Caco-2 (cell line): ENCODE data around the gene RANBP17. TPM values are rescaled to one million over a fixed set of nuclear protein-coding genes. Genes with fewer than 3 reads are reported as not detected.

Experiments
- BruUV-seq: library from RNA; stranded (reverse); fragments of 400-500 nt; replicated peaks from 2 replicates; lab custom pipeline; 2021; lab: Mats Ljungman, UMichigan
- CTCF ChIA-PET: fragments of 300-600 bp; sonication (Branson Sonifier 250); formaldehyde crosslinking; loops from one replicate; lab custom pipeline; 2022; ENCODE audit warnings: antibody characterized with exemption; lab: Charles Lee
- POLR2A ChIA-PET: fragments of 300-600 bp; sonication (Branson Sonifier 250); formaldehyde crosslinking; loops from one replicate; lab custom pipeline; 2022; ENCODE audit warnings: antibody characterized with exemption; lab: Charles Lee
- DNase-seq, 2 experiments: peaks; one replicate each; pipeline versions ENCODE4 v3.0.0 to v3.0.0-alpha.2; 2020 to 2022
- H3K27me3 ChIP-seq: replicated peaks from 2 replicates; pipeline ENCODE4 v1.6.0; 2011; ENCODE audit warnings: low read length; ENCODE audit not compliant: control insufficient read depth, insufficient read depth
- H3K36me3 ChIP-seq: 2 replicates; pipeline ENCODE4 v1.5.1; 2011; ENCODE audit warnings: low read length; ENCODE audit not compliant: control insufficient read depth, insufficient read depth
- H3K4me1 ChIP-seq: fragments of 250-450 bp; sonication (Bioruptor Pico); 2 replicates; pipeline ENCODE4 v1.5.1; 2020; ENCODE audit warnings: mild to moderate bottlenecking
- H3K4me3 ChIP-seq: 2 replicates; pipeline ENCODE4 v1.5.1; 2011; ENCODE audit warnings: low read depth, mild to moderate bottlenecking, control low read depth, low read length
- H3K9me3 ChIP-seq: fragments of 250-450 bp; sonication (Bioruptor Pico); 2 replicates; pipeline ENCODE4 v1.5.1; 2020; ENCODE audit warnings: mild to moderate bottlenecking, moderate library complexity
- H3K27ac Mint-ChIP-seq: one replicate; pipeline ENCODE4 v1.8.0; 2022; ENCODE audit warnings: mixed read lengths; ENCODE audit not compliant: unreplicated experiment
- H3K27me3 Mint-ChIP-seq: one replicate; pipeline ENCODE4 v1.8.0; 2022; ENCODE audit warnings: mixed read lengths; ENCODE audit not compliant: insufficient read depth, unreplicated experiment
- H3K36me3 Mint-ChIP-seq: one replicate; pipeline ENCODE4 v1.8.0; 2022; ENCODE audit warnings: mild to moderate bottlenecking, mixed read lengths; ENCODE audit not compliant: insufficient read depth, unreplicated experiment
- H3K4me1 Mint-ChIP-seq: one replicate; pipeline ENCODE4 v1.8.0; 2022; ENCODE audit warnings: low read depth, mixed read lengths; ENCODE audit not compliant: unreplicated experiment
- H3K4me3 Mint-ChIP-seq: one replicate; pipeline ENCODE4 v1.8.0; 2022; ENCODE audit warnings: mild to moderate bottlenecking, moderate library complexity, mixed read lengths; ENCODE audit not compliant: unreplicated experiment
- H3K9me3 Mint-ChIP-seq: one replicate; pipeline ENCODE4 v1.8.0; 2022; ENCODE audit warnings: mixed read lengths; ENCODE audit not compliant: unreplicated experiment
- intact Hi-C: fragments of 100-400 bp; cut with micrococcal nuclease; formaldehyde crosslinking; loops from one replicate; pipeline ENCODE4 v1.10.0; 2022; ENCODE audit not compliant: unreplicated experiment
- total RNA-seq: library from RNA; stranded (reverse); gene quantifications from 2 replicates; pipeline ENCODE4 v1.2.3, GENCODE V29; 2022
- TF ChIP-seq, protein P1 (sequence below), 2 experiments: fragments of 200-600 bp in 1 of 2; IDR thresholded peaks; 1 replicate in 1 of 2; 2 replicates in 1 of 2; pipeline versions ENCODE4 v1.5.1 to v1.8.0; 2011 to 2022; ENCODE audit warnings: antibody characterized with exemption in 1 of 2, control low read depth in 1 of 2, inconsistent platforms in 1 of 2, low read depth in 1 of 2, low read length in 1 of 2, mild to moderate bottlenecking in 1 of 2, moderate library complexity in 1 of 2; ENCODE audit not compliant: insufficient read depth in 1 of 2, severe bottlenecking in 1 of 2, unreplicated experiment in 1 of 2

Gene RANBP17
- total RNA-seq, 1 experiment from 2014 or later = 28.2 TPM

DNA sequence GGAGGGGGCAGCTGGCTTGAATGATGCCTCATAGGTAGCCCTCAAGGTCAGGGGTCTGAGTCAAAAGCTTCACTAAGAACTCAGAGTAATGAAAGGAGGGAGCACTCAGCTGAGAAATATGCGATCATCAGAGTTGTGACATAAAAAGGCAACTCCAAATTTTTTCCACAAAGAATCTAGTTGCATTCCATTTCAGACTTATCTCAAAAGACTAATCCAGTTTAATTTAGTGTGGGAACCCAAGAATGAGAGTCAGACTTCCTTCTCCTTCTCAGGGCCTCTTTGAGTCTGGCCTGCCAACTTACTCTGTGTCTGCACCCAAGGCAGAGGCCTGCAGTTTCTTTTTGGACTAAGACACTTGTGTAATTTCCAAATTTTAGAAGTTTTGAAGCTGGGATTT lies 43.6 kb upstream of the RANBP17 start:
- DNase-seq = no peak
- intact Hi-C loops = no loop called here
- no peaks in the 10 kb centered on the region for H3K27me3 ChIP-seq
- BruUV-seq = no TSS peak
- Mint-ChIP-seq H3K27ac (no peak overlapping the region), H3K36me3 (no peaks in the 10 kb centered on the region), H3K4me3 (no peak overlapping the region), H3K9me3 (no peaks in the 10 kb centered on the region), H3K27me3 (no peaks in the 10 kb centered on the region), H3K4me1 (no peaks in the 10 kb centered on the region)
- H3K4me3 ChIP-seq = no peak overlapping the region
- POLR2A ChIA-PET = no interaction called here
- H3K4me1 ChIP-seq = no peaks in the 10 kb centered on the region
- CTCF ChIA-PET = no interaction called here
- TF ChIP-seq, protein P1, sequence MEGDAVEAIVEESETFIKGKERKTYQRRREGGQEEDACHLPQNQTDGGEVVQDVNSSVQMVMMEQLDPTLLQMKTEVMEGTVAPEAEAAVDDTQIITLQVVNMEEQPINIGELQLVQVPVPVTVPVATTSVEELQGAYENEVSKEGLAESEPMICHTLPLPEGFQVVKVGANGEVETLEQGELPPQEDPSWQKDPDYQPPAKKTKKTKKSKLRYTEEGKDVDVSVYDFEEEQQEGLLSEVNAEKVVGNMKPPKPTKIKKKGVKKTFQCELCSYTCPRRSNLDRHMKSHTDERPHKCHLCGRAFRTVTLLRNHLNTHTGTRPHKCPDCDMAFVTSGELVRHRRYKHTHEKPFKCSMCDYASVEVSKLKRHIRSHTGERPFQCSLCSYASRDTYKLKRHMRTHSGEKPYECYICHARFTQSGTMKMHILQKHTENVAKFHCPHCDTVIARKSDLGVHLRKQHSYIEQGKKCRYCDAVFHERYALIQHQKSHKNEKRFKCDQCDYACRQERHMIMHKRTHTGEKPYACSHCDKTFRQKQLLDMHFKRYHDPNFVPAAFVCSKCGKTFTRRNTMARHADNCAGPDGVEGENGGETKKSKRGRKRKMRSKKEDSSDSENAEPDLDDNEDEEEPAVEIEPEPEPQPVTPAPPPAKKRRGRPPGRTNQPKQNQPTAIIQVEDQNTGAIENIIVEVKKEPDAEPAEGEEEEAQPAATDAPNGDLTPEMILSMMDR (IDR thresholded peaks at IDR 0.05; ENCODE audit: insufficient read depth in 1 of 2, low read depth in 1 of 2, low read length in 1 of 2, severe bottlenecking in 1 of 2, unreplicated experiment in 1 of 2) = no peak
- H3K9me3 ChIP-seq = no peaks in the 10 kb centered on the region; the same call in 1 of the 2 replicates
- no peaks in the 10 kb centered on the region for H3K36me3 ChIP-seq

DNA sequence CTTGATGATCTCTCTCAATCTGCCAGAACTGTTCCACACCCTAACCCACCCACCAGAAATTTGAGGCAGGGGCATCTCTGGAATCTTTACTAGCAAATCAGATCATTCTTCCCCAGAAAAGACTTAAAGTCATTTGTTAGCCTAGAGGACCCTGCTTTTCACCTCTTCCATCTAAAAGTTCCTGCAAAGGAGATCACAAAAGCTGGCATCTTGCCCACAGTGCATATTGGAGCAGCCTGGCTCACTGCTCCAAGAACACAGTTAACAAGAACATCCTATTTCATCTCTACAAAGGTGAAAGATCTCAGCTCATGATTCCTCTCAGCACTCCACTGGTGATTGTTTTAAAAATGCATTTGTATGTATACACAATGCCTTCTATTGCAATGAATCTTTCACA lies 42.0 kb upstream of the RANBP17 start:
- intact Hi-C loops = no loop called here
- Histone ChIP-seq H3K9me3 (no peaks in the 10 kb centered on the region; the same call in 1 of the 2 replicates), H3K4me3 (no peak overlapping the region), H3K27me3 (no peaks in the 10 kb centered on the region), H3K4me1 (no peaks in the 10 kb centered on the region), H3K36me3 (no peaks in the 10 kb centered on the region)
- BruUV-seq = no TSS peak
- Mint-ChIP-seq H3K4me3 (no peak overlapping the region), H3K27ac (no peak overlapping the region), H3K27me3 (no peaks in the 10 kb centered on the region), H3K36me3 (no peaks in the 10 kb centered on the region), H3K9me3 (no peaks in the 10 kb centered on the region), H3K4me1 (no peaks in the 10 kb centered on the region)
- TF ChIP-seq, protein P1 (IDR thresholded peaks at IDR 0.05; ENCODE audit: insufficient read depth in 1 of 2, low read depth in 1 of 2, low read length in 1 of 2, severe bottlenecking in 1 of 2, unreplicated experiment in 1 of 2) = no peak
- ChIA-PET POLR2A (no interaction called here), CTCF (no interaction called here)
- no peak for DNase-seq

GRCh38 chr5:170821257-170821800 lies 40.5 kb upstream of the RANBP17 start:
- ChIA-PET POLR2A (no interaction called here), CTCF (no interaction called here)
- no peak overlapping the region for H3K4me3 ChIP-seq
- no peaks in the 10 kb centered on the region for H3K27me3 Mint-ChIP-seq
- intact Hi-C loops = no loop called here
- no peaks in the 10 kb centered on the region for H3K27me3 ChIP-seq
- H3K4me1 ChIP-seq = no peaks in the 10 kb centered on the region
- no peaks in the 10 kb centered on the region for H3K4me1 Mint-ChIP-seq
- no peak overlapping the region for H3K4me3 Mint-ChIP-seq
- no peak for DNase-seq
- no peaks in the 10 kb centered on the region for H3K36me3 ChIP-seq
- H3K36me3 Mint-ChIP-seq = no peaks in the 10 kb centered on the region
- TF ChIP-seq, protein P1 (IDR thresholded peaks at IDR 0.05; ENCODE audit: insufficient read depth in 1 of 2, low read depth in 1 of 2, low read length in 1 of 2, severe bottlenecking in 1 of 2, unreplicated experiment in 1 of 2) = no peak
- H3K9me3 ChIP-seq = peaks cover 2% of the 10 kb centered on the region; the same call in 1 of the 2 replicates
- H3K27ac Mint-ChIP-seq = no peak overlapping the region
- H3K9me3 Mint-ChIP-seq = peaks cover 8% of the 10 kb centered on the region
- no TSS peak for BruUV-seq
